Measurements from ENCODE around the gene B4GALT3.

GRCh38 chr1:161182214-161182613 lies 4.9 kb upstream of the B4GALT3 start:
- TF ChIP-seq CTCF (conservative IDR thresholded peaks at IDR 0.05) (no peak), ZFX (IDR thresholded peaks at IDR 0.05) (no peak)
